H1 (cell line): ENCODE data around the gene TNFAIP8. TPM values are rescaled to one million over a fixed set of nuclear protein-coding genes. Genes with fewer than 3 reads are reported as not detected.

ENCODE experiments used
- CTCF ChIA-PET: fragments of 300-600 bp; sonication (Branson Sonifier 250); formaldehyde crosslinking; loops from one replicate; lab custom pipeline; 2021; ENCODE audit not compliant: partially characterized antibody; lab: Charles Lee
- POLR2A ChIA-PET: fragments of 300-600 bp; sonication (Branson Sonifier 250); formaldehyde crosslinking; loops from one replicate; lab custom pipeline; 2021; ENCODE audit warnings: inconsistent platforms; ENCODE audit not compliant: partially characterized antibody; lab: Charles Lee
- DNase-seq, 2 experiments: peaks; one replicate each; pipeline versions ENCODE4 v3.0.0 to v3.0.0-alpha.2; 2010 to 2022; ENCODE audit warnings: low spot score in 2 of 2, low read depth in 1 of 2, mixed read lengths in 1 of 2
- FAIRE-seq: peaks from 2 replicates; lab custom pipeline; 2011; peaks lifted over from hg19 to GRCh38; lab: Jason Lieb, UNC
- H2AFZ ChIP-seq: 2 replicates; pipeline ENCODE4 v1.8.1; 2012; ENCODE audit warnings: low read length, inconsistent platforms
- H2AK5ac ChIP-seq: 2 replicates; pipeline ENCODE4 v1.6.1; 2013; ENCODE audit warnings: low read depth, low read length
- H2BK120ac ChIP-seq: replicated peaks from 2 replicates; pipeline ENCODE3; 2013; ENCODE audit warnings: low read depth, low read length, inconsistent platforms
- H2BK12ac ChIP-seq: 2 replicates; pipeline ENCODE4 v1.6.1; 2013; ENCODE audit warnings: low read depth, low read length
- H2BK15ac ChIP-seq: 2 replicates; pipeline ENCODE4 v1.6.1; 2013; ENCODE audit warnings: low read length
- H2BK20ac ChIP-seq: 2 replicates; pipeline ENCODE4 v1.6.1; 2013; ENCODE audit warnings: low read length
- H2BK5ac ChIP-seq: 2 replicates; pipeline ENCODE4 v1.6.1; 2013; ENCODE audit warnings: low read depth, low read length
- H3K14ac ChIP-seq: 2 replicates; pipeline ENCODE4 v1.6.1; 2013; ENCODE audit warnings: inconsistent platforms; ENCODE audit not compliant: insufficient read length
- H3K18ac ChIP-seq: 2 replicates; pipeline ENCODE4 v1.6.1; 2013; ENCODE audit warnings: low read length; ENCODE audit errors: extremely low read depth
- H3K23ac ChIP-seq: 2 replicates; pipeline ENCODE4 v1.6.1; 2013; ENCODE audit warnings: inconsistent platforms; ENCODE audit not compliant: insufficient read length
- H3K23me2 ChIP-seq: 2 replicates; pipeline ENCODE4 v1.6.1; 2013; ENCODE audit warnings: low read depth, low read length
- H3K27ac ChIP-seq: 2 replicates; pipeline ENCODE4 v1.6.1; 2011; ENCODE audit warnings: low read depth, low read length, inconsistent platforms
- H3K27me3 ChIP-seq, 4 experiments: replicated peaks in 1 of 4; 1 replicate in 1 of 4; 2 replicates in 3 of 4; pipeline versions ENCODE4 v1.6.1 to v1.8.1; 2011 to 2013; ENCODE audit warnings: low read length in 3 of 4, mild to moderate bottlenecking in 3 of 4, inconsistent platforms in 2 of 4, mixed read lengths in 2 of 4, moderate library complexity in 1 of 4; ENCODE audit not compliant: control insufficient read depth in 3 of 4, insufficient read depth in 3 of 4; ENCODE audit errors: extremely low read depth in 1 of 4
- H3K36me3 ChIP-seq, 4 experiments: 2 replicates each; pipeline versions ENCODE4 v1.6.1 to v1.8.1; 2011 to 2013; ENCODE audit warnings: mild to moderate bottlenecking in 4 of 4, low read length in 3 of 4, moderate library complexity in 2 of 4, control low read depth in 1 of 4, inconsistent platforms in 1 of 4; ENCODE audit not compliant: insufficient read depth in 4 of 4, control insufficient read depth in 2 of 4
- H3K4ac ChIP-seq: replicated peaks from 2 replicates; pipeline ENCODE3; 2013; ENCODE audit warnings: low read length, low read depth, mixed read lengths, inconsistent platforms; ENCODE audit not compliant: insufficient read length
- H3K4me1 ChIP-seq, 4 experiments: replicated peaks in 1 of 4; 1 replicate in 1 of 4; 2 replicates in 3 of 4; pipeline versions ENCODE4 v1.6.1 to v1.8.1; 2011 to 2013; ENCODE audit warnings: low read length in 3 of 4, inconsistent platforms in 2 of 4, mixed read lengths in 1 of 4; ENCODE audit not compliant: insufficient read depth in 4 of 4, control insufficient read depth in 3 of 4
- H3K4me2 ChIP-seq, 2 experiments: 2 replicates each; pipeline versions ENCODE4 v1.6.1 to v1.8.1; 2011 to 2013; ENCODE audit warnings: low read depth in 2 of 2, low read length in 2 of 2, control low read depth in 1 of 2, inconsistent platforms in 1 of 2, mild to moderate bottlenecking in 1 of 2; ENCODE audit not compliant: insufficient read depth in 1 of 2
- H3K4me3 ChIP-seq, 4 experiments: fragments of 200-600, 300-600 bp in 1 of 4; sonication (generic), shearing (Covaris generic), sonication (Bioruptor Twin) in 1 of 4; 2 replicates each; pipeline versions ENCODE4 v1.5.1 to v1.8.1; 2011 to 2016; ENCODE audit warnings: low read length in 4 of 4, low read depth in 3 of 4, control low read depth in 2 of 4, inconsistent platforms in 2 of 4, mild to moderate bottlenecking in 2 of 4, mixed read lengths in 1 of 4, moderate library complexity in 1 of 4; ENCODE audit not compliant: insufficient read depth in 2 of 4; ENCODE audit errors: extremely low read depth in 1 of 4
- H3K56ac ChIP-seq: replicated peaks from 2 replicates; pipeline ENCODE3; 2013; ENCODE audit warnings: low read depth, mild to moderate bottlenecking, mixed read lengths, low read length, inconsistent platforms; ENCODE audit not compliant: insufficient read length
- H3K79me1 ChIP-seq: 2 replicates; pipeline ENCODE4 v1.6.1; 2013; ENCODE audit warnings: low read depth, low read length, control low read depth
- H3K79me2 ChIP-seq, 2 experiments: 2 replicates each; pipeline versions ENCODE4 v1.6.1 to v1.8.1; 2012 to 2013; ENCODE audit warnings: low read length in 2 of 2, mild to moderate bottlenecking in 2 of 2, inconsistent platforms in 1 of 2; ENCODE audit not compliant: insufficient read depth in 2 of 2, control insufficient read depth in 1 of 2
- H3K9ac ChIP-seq, 4 experiments: replicated peaks in 1 of 4; 1 replicate in 1 of 4; 2 replicates in 3 of 4; pipeline versions ENCODE4 v1.6.1 to v1.8.1; 2011 to 2013; ENCODE audit warnings: low read depth in 3 of 4, low read length in 3 of 4, control low read depth in 2 of 4, mild to moderate bottlenecking in 2 of 4, moderate library complexity in 2 of 4, inconsistent platforms in 1 of 4; ENCODE audit errors: extremely low read depth in 1 of 4
- H3K9me3 ChIP-seq, 2 experiments: 2 replicates each; pipeline versions ENCODE4 v1.6.1 to v1.8.1; 2012 to 2013; ENCODE audit warnings: mild to moderate bottlenecking in 2 of 2, moderate library complexity in 2 of 2, control low read depth in 1 of 2, inconsistent platforms in 1 of 2, low read depth in 1 of 2, low read length in 1 of 2, mixed read lengths in 1 of 2; ENCODE audit not compliant: insufficient read depth in 2 of 2
- H4K20me1 ChIP-seq, 2 experiments: replicated peaks in 1 of 2; 2 replicates each; pipeline versions ENCODE3 to v1.8.1; 2011 to 2013; ENCODE audit warnings: inconsistent platforms in 2 of 2, low read length in 2 of 2, mild to moderate bottlenecking in 1 of 2; ENCODE audit not compliant: insufficient read depth in 2 of 2, control insufficient read depth in 1 of 2
- H4K5ac ChIP-seq: 2 replicates; pipeline ENCODE4 v1.6.1; 2013; ENCODE audit warnings: low read length, low read depth, mixed read lengths, inconsistent platforms; ENCODE audit not compliant: insufficient read length
- H4K8ac ChIP-seq: 2 replicates; pipeline ENCODE4 v1.8.0; 2013; ENCODE audit warnings: mild to moderate bottlenecking, moderate library complexity, low read length, inconsistent platforms; ENCODE audit not compliant: insufficient read depth; ENCODE audit errors: extremely low read depth
- H4K91ac ChIP-seq: replicated peaks from 2 replicates; pipeline ENCODE3; 2013; ENCODE audit warnings: low read length, mixed read lengths, inconsistent platforms; ENCODE audit not compliant: insufficient read length
- RAD21 ChIP-seq, 2 experiments: IDR thresholded peaks in 1 of 2; conservative IDR thresholded peaks in 1 of 2; 2 replicates each; pipeline ENCODE4 v1.6.1; 2011; ENCODE audit warnings: low read depth in 2 of 2, low read length in 2 of 2, improper control_type of control experiment in 1 of 2, inconsistent platforms in 1 of 2, mild to moderate bottlenecking in 1 of 2, moderate library complexity in 1 of 2
- SAP30 ChIP-seq: fragments of 300-600 bp; sonication (generic); IDR thresholded peaks from 2 replicates; pipeline ENCODE4 v1.7.1; 2012; ENCODE audit warnings: low read length, moderate library complexity, mild to moderate bottlenecking, inconsistent platforms; ENCODE audit not compliant: insufficient read depth, insufficient replicate concordance
- WGBS, 2 experiments: shearing (Covaris generic) in 1 of 2; methylation state at CpG; one replicate each; pipeline versions ENCODE4 v1.1.6 to v1.1.7; 2013 to 2015; ENCODE audit warnings: low lambda C conversion rate in 2 of 2, mixed read lengths in 2 of 2, inconsistent platforms in 1 of 2, low coverage in 1 of 2, missing lambda C conversion rate in 1 of 2; ENCODE audit not compliant: insufficient replicate concordance in 2 of 2, insufficient coverage in 1 of 2, insufficient read length in 1 of 2; ENCODE audit errors: extremely low coverage in 1 of 2, missing lambda C conversion rate in 1 of 2; 5-methylcytosine and 5-hydroxymethylcytosine counted together
- polyA plus RNA-seq, 7 experiments: library from polyadenylated mRNA; depleted of rRNA in 3 of 7; stranded (reverse) in 5 of 7; unstranded in 2 of 7; fragments of >200 nt in 5 of 7; fragments of 200-250 nt in 2 of 7; gene quantifications; 1 replicate in 5 of 7; 2 replicates in 1 of 7; 4 replicates in 1 of 7; pipeline versions ENCODE4 v1.2.1 to v1.2.3, GENCODE V29; 2011 to 2013; ENCODE audit warnings: missing spikeins in 2 of 7, mixed read lengths in 2 of 7
- total RNA-seq: library from RNA; stranded (reverse); fragmentation: NEBNext Ultra II Directional; extraction: Animal tissue kit (Norgen Biotek cat#: 25700); gene quantifications from 2 replicates; pipeline ENCODE4 v1.2.1, GENCODE V29; 2021

Gene TNFAIP8
- total and polyA plus RNA-seq, 2 of the 8 experiments (the other 6 are each of a cell fraction or from before 2014, with no cell fraction given): 12.4 to 19.3 TPM

DNA sequence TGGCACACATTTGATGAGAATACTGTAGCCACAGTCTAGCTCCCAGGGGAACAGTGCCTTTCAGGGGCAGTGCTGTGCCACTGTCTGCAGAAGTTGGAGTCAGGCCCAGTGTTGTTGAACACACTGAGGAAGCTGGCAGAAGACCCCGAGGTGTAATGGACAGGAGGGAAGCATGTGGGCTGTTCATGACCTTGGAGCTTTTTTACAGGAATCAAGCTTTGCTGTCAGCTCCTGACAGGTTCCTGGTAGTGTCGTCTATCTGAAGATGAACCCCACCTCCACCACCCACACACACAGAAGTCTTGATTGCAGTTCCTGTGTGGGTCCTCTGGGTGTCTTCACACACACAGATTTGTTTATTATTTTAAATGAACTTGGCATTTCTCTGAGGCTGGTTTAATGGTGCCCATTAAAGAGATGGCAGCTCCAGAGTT lies 40.3 kb upstream of the TNFAIP8 start:
- H3K27ac ChIP-seq: no peak overlapping the region

More for the DNA sequence above, 40.3 kb upstream of the TNFAIP8 start:
- no peak overlapping the region for H4K5ac ChIP-seq
- no peak overlapping the region for H3K4ac ChIP-seq
- WGBS, 2 experiments: 93% methylated on average over 2 of the region's 2 CpGs; no CpG with 5 or more reads in 1 of the 2 experiments
- H3K18ac ChIP-seq: no peak overlapping the region
- H3K14ac ChIP-seq: no peak overlapping the region
- H3K56ac ChIP-seq: no peak overlapping the region
- H2BK120ac ChIP-seq: no peak overlapping the region
- peaks cover 3% of the 10 kb centered on the region; the same call in 1 of the 2 replicates for H3K23me2 ChIP-seq
- no peak for TF ChIP-seq SAP30
- TF ChIP-seq RAD21 (IDR thresholded peaks at IDR 0.05 in 1 of 2, conservative IDR thresholded peaks at IDR 0.05 in 1 of 2; ENCODE audit: low read depth in 2 of 2, low read length in 2 of 2): peak; percentile 14 to 20; a peak in 2 of 4 replicates
- H3K79me2 ChIP-seq: 0 out of 4 replicates have a peak, but pooled peaks cover 0 to 3% of the 10 kb centered on the region in 2 experiments
- H3K36me3 ChIP-seq: no peaks in the 10 kb centered on the region
- ChIA-PET POLR2A (interaction anchor here (0.7 to 1.1 kb wide), 2 partner anchors 11 to 87 kb away, joined by 3 to 4 read pairs; no protein-coding TSS in a partner anchor), CTCF (interaction anchor here (0.7 to 3.8 kb wide), 16 partner anchors 11 to 203 kb away, joined by 3 to 26 read pairs (median 4); no protein-coding TSS in a partner anchor)
- no peaks in the 10 kb centered on the region for H4K20me1 ChIP-seq
- no peak overlapping the region for H4K91ac ChIP-seq
- no peak overlapping the region for H2AK5ac ChIP-seq
- no peak overlapping the region for H2AFZ ChIP-seq
- no peak overlapping the region for H2BK12ac ChIP-seq
- FAIRE-seq (no peak), DNase-seq (no peak)
- no peak overlapping the region for H3K23ac ChIP-seq
- no peaks in the 10 kb centered on the region for H3K27me3 ChIP-seq
- H2BK15ac ChIP-seq: no peak overlapping the region
- H3K9ac ChIP-seq: no peak overlapping the region
- H3K4me3 ChIP-seq: no peak overlapping the region
- no peak overlapping the region for H2BK5ac ChIP-seq
- no peaks in the 10 kb centered on the region for H3K9me3 ChIP-seq
- H3K4me2 ChIP-seq: no peak overlapping the region
- no peak overlapping the region for H4K8ac ChIP-seq
- H3K79me1 ChIP-seq: no peaks in the 10 kb centered on the region; the same call in 1 of the 2 replicates
- no peak overlapping the region for H2BK20ac ChIP-seq
- H3K4me1 ChIP-seq: no peaks in the 10 kb centered on the region
